ENCODE measurements around the gene LAMC3.
"Not testable (repeated sequence)": the region's sequence is repeated elsewhere in the genome, so short reads cannot be mapped to it uniquely, and the experiment has no call there.

LAMC3 gene

DNA sequence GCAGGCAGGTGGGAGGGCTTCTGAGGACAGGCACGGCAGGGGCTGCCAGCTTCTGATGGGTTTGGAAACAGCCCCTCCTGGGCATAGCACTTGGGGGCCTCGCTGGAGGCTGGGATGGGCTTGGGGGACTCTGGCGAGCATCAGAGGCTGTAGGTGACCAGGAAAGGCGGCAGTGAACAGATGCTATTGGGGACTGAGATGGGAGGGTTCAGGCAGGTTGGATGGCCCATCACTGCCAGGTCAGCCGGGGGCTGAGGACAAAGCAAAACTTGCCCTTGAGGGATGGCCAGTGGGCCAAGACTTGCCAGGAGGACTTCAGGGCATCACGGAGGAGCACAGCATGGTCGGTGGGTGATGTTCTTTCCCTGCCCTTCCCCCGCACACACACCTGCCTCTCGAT is 94.0 kb downstream of the LAMC3 start:
- DNase-seq: no peak

DNA sequence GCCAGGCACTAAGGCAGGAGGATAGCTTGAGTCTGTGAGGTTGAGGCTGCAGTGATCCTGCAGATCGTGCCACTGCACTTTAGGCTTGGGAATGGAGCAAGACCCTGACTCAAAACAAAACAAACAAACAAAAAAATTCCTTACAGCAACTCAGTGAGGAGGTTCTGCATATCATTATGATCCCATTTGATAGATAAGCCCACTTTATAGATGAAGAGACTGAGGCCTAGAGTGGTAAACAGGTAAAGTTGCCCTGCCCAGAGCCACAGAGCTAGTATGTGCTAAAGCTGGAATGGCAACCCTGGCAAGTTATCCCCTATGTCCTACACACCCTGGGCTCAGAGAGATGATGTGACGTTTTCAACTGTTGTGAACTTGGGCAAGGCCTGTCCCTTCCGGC is 94.6 kb downstream of the LAMC3 start:
- DNase-seq: no peak

DNA sequence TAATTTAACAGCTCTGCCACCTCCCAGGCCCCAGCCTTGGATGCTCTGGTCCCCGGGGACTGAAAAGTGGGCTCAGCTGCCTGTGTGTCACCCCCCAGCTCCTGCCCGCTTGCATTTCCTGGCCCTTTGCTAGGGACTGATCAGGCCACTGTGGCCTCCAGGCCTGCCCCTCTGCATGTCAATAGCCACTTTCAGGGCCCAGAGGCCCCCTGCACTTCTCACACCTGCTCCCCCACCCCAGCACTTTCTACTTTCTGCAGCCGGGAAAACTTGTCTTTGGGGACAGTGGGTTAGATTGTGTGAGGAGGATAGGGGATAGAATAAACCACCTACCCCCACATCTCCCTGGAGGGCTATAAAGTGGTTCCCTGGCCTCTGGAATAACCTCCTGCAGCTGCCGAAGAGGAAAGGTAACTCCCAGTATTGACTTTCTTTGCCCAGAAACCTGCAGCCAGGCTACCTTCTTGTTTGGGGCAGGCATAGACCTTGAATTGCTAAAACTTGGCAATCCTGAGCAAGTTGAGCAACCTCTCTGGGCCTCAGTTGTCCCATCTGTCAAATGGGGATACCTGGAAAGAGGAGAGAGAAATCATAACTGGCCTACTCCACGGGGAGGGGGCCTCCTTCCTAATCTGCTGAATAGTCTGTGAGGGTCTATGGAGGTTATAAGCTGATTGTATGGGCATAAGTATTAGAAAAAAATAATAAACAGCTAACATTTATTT is 95.2 kb downstream of the LAMC3 start:
- no peak for DNase-seq

DNA sequence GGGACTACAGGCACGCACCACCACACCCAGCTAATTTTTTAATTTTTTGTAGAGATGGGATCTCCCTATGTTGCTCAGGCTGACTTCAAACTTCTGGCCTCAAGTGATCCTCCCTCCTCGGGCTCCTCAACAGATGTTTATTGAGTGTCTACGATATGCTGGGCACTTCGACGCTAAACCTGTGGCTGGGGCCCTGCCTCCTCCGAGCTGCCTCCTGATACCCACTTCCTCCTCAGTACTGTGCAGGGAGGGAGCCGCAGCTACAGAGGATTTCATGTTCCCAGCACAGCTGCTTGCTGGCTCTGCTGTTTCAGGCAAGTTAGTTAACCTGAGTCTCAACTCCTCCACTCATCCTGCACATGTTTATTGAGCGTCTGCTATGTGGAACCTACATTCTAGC is 97.0 kb downstream of the LAMC3 start:
- DNase-seq: no peak

DNA sequence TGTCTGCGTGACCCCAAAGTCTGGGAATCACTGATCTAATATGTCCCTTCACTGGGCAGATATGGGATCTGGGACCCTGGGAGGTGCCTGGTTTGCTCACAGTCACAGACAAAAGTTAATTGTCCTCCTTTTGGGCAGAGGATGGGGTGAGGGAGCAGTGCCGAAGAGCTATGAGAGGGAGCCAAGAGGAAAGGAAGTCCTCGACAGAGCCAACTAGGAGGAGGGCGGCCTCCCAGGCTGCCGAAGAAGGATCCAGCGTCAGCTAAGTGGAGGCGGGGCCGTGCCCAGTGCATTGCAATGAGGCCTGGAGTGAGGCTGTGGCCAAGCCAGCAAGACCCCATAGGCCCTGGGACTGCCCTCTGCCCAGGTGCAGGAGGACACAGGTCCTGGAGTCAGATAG is 98.8 kb downstream of the LAMC3 start:
- no peak for DNase-seq

DNA sequence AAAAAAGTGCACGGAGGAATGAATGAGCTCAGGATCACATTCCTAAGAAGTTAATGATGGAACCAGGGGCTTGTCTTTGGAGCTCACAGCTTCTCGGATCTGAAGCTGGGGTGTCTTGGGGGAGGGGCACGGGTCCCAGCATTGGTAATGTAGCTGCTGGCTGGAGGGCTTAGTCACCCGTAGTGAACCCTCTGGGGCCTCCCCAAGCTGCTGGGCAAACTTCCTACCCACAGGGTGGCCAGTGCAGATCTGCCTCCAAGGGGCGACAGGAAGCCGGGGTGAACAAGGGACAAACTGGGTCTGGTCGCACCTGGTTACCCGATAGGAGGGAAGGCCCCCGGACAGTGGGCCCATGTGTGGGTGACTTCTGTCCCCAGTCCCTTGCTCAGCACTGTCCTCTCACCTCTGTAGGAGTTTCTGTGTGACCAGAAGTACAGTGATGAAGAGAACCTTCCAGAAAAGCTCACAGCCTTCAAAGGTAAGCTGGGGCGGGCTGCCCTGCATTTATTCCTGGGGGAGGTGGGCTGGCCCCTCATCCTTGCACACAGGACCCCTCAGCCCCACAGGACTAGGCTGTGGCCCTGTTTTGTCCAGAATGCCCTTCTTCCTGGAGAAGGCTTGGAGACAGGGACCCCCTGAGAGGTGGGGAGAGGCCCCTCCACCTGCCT is 102.3 kb downstream of the LAMC3 start:
- DNase-seq: no peak

DNA sequence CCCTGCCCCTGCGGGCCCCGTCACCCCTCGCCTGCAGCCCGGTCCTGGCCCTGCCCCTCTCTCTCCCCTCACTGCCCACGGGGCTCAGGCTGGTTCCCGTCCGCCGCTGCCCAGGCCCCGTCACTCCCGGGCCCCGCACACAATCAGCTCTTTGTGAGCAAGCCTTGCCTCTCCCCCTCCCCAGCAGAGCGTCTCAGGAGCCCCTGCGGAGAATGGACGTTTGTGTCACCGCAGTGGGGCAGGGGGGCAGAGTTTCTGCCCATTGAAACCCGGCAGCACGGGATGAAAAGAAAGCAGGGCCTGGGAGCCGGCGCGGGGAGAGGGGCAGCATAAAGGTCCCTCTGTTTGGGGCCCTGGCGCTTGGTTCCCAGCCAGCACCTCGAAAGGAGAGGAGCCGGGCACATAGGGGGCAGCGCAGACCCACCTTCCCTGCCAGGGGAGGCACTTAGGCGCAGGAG is 102.9 kb downstream of the LAMC3 start:
- DNase-seq: no peak

DNA sequence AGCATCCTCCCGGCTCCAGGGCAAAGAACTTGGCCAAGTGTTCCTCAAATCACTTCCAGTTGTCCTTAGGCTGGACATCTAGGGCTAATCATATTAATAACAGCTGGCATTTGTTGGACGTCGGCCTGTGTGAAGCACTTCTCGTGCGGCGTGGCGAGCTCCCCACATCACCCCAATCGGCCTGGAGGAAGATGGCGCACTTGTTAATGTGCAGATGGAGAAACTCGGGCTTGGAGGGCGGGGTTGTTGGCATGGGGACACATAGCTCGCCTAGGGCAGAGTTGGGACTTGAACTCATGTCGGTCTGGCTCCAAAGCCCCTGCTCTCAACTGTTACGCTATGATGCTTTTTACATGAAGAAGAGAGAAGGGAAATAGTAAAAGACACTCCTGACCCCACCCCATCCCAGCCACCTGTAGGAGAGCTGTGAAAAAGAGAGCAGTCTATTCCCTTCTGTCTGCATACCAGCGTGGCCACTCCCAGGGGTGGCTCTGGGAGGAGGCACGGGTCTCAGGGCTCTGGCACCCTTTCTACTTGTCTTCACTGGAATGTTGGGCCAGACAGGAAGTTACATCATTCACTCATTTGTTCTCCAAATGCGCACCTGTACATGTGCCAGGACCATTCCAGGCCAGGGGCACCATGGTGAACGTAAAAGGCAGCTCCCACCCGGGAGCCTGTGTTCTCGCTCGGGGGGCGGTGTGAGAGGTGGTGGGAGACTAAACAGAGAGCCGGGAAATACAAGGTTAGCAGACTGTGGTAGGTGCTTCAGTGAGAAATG is 103.6 kb downstream of the LAMC3 start:
- DNase-seq: no peak

DNA sequence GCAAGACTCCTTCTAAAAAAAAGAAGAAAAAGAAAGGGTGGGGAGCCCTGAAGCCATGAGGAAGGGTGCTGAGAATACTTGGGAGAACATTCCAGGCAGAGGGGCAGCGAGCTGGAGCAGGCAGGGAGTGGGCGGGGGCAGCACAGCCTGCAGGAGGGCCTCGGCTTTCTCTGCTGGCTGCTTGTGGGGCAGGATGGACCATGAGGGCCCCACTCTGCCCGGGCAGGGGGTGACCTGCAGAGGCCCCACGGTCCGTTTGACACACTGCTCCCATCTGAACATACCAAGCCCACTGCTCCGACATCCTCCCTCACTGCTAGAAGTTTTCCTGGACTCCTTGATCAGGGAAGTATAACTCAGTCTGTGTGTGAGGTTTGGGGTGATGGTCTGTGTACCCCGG is 104.7 kb downstream of the LAMC3 start:
- no peak for DNase-seq

DNA sequence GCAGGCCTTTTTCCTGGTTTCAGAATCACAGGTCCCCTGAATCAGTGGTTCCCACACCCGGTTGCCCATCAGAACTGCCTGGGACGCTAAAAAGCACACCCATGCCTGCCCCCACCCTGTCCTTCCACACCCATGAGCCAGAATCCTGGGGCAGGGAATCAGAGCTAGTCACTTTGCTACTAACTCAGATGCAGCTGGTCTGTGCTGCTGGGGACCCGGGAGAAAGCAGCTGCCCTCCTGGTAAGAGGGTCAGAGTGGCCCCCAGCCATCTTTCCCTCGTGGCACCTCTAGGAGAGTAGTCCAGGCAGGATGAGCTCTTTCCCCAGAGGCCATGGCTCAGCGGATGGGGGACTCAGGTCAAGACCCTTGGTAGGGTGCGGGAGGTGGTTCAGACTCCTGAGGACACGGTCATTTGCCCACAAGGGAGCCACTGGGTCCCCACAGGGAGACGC is 105.1 kb downstream of the LAMC3 start:
- no peak for DNase-seq

DNA sequence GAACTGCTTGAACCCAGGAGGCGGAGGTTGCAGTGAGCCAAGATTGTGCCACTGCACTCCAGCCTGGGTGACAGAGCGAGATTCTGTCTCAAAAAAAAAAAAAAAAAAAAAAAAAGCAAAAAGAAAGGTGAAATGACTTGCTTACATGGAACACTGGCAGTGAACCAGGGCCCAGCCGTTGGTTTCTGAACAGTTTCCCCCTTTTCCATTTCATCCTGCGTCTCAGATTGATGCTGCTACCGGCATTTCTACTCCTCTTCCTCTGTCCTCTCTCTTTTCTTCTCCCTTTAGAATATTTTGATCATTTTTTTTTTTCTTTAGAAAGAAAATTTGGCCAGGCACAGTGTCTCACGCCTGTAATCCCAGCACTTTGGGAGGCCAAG is 106.4 kb downstream of the LAMC3 start:
- not testable (repeated sequence) for DNase-seq

DNA sequence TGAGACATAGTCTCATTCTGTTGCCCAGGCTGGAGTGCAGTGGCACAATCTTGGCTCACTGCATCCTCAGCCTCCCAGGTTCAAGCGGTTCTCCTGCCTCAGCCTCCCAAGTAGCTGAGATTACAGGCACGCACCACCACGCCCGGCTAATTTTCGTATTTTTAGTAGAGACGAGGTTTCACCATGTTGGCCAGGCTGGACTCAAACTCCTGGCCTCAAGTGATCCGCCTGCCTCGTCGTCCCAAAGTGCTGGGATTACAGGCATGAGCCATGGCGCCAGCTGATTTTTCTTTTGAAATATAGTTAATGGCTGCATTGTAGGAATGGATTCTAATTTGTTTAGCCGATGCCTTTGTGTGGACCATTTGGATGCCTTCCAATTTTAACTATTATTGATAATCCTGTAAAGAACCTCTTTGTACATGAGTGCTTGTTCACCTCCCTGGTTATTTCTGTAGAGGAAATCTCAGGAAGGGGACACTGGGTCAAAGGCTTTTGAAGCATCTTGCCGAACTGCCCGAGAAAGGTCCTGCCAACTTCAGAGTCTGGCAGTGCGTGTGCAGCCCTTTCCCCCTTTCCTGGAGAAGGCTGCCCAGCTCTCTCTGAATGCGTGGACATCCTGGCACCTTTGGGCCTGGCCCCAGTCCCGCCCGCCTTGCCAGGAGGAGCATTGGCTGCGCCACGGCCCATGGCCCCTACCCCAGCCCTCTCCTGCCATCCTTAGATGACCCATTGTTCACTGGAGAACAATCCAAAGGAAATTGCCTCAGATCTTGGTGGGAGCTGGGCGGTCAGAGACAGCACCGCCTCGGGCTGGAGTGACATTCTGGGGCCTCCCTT is 107.5 kb downstream of the LAMC3 start:
- no peak for DNase-seq

DNA sequence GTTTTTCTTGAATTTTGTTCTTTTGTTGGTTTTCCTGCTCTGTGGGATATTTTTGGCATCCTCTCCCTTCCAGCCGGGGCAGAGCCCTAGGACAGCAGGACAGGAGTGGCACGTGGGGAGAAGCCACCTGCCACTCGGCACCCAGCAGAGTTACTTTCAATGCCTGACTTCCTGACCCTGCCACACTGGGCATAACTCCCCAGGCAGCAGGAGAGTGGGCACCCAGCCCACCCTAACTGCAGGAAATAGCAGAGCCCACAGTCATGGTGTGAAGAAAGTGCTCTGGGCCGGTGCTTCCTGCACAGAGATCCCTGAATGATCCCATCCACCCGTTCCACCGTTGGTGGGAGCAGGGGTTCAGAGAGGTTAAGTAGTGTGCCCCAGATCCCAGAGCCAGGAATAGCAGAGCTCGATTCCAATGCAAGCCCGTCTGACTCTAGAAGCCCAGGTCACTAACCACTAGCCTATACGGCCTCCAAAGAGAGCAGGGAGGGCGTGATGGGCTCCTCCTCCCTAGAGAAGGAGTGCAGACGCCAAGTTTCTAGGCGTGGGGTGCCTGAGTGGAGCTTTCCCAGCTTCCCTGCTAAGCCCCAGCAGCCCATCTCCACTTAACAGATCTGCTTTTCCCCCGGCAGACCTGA is 108.3 kb downstream of the LAMC3 start:
- DNase-seq: no peak

DNA sequence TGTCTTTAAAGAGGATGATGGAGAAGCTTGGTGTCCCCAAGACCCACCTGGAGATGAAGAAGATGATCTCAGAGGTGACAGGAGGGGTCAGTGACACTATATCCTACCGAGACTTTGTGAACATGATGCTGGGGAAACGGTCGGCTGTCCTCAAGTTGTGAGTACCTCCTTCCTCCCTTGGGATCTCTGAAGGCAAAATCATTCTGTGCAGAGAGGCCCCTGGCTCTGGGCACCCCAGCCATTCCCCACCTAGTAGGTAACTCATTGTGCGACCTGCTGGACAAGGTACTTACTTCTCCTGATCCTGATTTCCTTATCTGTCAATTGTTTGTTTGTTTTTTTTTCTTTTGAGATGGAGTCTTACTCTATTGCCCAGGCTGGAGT is 108.8 kb downstream of the LAMC3 start:
- DNase-seq: no peak

DNA sequence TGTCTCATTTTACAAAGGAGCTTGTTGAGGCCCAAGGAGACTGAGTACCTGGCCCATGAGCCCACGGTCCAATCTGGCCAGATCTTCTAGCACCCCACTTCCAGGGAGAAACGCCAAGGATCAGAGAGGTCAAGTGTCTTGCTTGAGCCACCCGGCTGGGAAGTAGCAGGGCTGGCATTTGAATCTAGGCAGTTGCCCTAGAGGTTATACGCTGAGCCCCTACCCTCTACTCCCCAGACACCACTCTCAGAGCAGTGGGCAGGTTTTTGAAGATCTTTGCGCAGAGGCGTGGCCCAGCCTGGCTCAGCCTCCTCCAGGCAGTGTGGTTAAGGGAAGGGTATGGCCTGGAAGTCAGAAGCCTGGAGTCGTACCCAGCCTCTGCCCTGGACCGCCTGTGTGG is 110.6 kb downstream of the LAMC3 start:
- DNase-seq: no peak

DNA sequence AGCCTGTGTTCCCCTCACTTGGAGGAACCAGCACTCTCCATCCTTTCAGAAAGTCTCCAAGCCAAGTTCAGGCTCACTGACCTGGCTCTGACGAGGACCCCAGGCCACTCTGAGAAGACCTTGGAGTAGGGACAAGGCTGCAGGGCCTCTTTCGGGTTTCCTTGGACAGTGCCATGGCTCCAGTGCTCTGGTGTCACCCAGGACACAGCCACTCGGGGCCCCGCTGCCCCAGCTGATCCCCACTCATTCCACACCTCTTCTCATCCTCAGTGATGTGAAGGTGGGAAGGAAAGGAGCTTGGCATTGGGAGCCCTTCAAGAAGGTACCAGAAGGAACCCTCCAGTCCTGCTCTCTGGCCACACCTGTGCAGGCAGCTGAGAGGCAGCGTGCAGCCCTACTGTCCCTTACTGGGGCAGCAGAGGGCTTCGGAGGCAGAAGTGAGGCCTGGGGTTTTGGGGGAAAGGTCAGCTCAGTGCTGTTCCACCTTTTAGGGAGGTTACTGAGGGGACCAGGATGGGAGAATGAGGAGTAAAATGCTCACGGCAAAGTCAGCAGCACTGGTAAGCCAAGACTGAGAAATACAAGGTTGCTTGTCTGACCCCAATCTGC is 111.8 kb downstream of the LAMC3 start:
- no peak for DNase-seq

DNA sequence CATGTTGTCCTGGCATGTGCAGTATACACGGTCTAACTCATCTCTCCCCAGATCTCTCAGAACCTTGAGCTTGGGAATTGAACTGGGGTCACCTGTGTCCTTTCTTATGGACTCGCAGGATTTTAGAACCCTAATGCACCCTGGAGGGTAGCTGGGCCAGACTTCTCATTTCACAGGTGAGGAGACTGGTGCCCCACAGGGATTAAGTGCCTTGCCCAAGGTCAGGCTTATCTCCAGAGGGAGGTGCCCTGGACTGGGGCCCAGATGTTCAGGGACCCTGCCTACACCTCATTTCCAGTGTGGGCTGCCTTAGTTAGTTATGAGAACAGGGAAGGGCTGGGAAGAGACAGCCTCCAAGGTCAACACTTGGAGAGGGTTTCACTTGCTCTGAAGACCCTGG is 112.4 kb downstream of the LAMC3 start:
- no peak for DNase-seq

DNA sequence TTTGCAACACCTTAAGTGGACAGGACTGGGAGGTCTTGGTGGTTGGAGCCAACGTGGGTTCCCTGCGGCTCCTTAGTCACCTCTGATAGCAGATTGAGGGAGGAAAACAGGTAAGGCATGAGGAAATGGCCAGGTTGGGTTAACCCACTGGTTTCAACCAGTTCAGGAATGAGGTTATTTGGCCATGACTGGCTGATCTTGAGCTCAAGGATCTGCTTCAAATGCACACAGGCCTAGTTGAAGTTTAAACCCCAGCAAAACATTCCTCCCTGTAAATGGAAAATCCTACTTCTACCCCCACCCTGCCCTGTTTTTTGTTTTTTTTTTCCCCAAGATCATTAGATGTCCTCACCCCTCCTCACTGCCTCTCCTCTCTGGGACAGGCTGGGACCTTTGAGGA is 113.2 kb downstream of the LAMC3 start:
- no peak for DNase-seq

DNA sequence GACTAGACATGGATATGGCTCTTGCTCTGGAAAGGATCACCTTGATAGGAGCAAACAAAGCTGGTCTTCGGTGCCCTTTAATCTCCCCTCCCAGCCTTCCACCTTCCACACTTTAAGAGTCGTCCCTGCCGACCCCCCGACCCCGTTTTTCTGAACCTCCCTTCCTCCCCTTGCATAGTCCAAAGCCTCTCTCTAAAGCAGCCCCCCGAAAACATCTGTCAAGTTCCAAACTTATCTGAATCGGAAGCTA is 116.0 kb downstream of the LAMC3 start:
- DNase-seq: no peak

DNA sequence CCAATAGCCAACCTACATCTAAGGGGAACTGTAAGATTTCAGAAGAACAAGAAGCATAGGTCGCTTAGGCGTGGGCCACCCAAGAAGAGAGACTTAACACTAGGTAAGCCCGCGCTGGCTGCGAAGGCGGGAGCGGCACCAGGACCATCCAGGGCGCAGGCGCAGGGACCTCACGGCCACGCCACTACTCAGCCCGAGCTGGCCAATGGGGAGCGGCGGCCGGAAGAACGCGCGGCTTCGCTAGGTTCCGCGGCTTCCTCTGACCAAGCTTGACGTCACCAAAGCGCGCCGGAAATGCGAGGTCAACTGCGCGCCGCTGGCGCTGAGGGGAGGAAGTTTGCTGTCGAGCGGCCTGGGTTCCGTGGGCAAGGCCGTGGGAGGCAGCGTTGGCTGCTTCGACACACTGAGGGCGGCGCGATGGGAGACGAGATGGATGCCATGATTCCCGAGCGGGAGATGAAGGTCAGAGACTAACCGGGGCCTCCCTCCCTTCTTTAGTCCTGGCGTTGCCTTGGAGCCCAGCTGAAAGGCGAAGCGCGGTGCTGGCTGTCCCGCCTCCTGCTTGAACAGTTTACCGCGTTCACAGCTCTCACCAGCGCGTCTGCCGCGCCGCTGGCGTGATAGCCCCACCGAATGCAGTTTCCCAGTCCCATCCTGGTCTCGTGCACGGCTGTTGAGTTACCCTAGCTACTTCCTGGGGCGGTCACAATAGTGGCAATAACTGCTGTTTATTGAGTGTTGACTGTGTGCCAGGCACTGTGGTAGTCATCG is 116.5 kb downstream of the LAMC3 start, which contains the start of gene NUP214:
Gene NUP214 (plus strand): TSS at position 299 of the 771 bp plus-strand sequence. CDS start 119 bp downstream, at position 418.
- peak; percentile 99 for DNase-seq

DNA sequence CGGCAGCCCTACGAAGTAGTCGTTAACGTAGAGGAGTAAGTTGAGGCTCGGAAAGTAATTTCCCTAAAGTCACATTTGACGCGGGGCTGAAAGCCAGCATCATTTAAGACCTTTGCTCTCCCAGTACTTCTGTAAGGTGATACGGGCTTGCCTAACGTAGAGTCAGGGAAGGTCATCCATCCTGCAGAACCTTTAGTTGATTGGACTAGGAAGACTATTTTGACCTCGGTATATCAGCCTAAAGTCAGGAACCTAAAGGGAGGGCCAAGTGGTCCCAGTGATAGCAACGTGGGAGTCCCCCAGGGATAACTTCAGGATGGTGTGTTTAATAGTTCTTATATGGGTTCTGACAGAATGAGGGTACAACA is 117.1 kb downstream of the LAMC3 start:
- DNase-seq: no peak

DNA sequence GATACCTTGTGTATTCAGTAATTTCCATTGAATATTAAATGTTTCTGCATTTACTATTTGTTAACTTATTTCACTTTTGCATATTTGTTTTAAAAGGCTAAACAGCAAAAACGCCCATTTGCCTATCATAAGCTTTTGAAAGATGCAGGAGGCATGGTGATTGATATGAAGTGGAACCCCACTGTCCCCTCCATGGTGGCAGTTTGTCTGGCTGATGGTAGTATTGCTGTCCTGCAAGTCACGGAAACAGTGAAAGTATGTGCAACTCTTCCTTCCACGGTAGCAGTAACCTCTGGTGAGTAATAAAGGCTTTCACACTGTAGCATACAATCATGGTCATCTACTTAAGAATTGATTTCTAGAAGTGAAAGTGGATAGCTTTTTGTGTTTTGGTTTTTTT is 120.2 kb downstream of the LAMC3 start:
- no peak for DNase-seq
